Common myeloid progenitor, CD34-positive (primary cell): Measurements from ENCODE around the gene C11orf97.
A peak's percentile ranks its signal among the peaks of the same experiment; 100 is the strongest.
"Not testable (repeated sequence)": the region's sequence is repeated elsewhere in the genome, so short reads cannot be mapped to it uniquely, and the experiment has no call there.

Experiments
- CTCF ChIA-PET: fragments of 350-600 bp; sonication (Branson Sonifier 250); formaldehyde crosslinking; loops from one replicate; lab custom pipeline; 2021; ENCODE audit warnings: antibody characterized with exemption; lab: Charles Lee
- POLR2A ChIA-PET: fragments of 350-600 bp; sonication (Branson Sonifier 250); formaldehyde crosslinking; loops from one replicate; lab custom pipeline; 2021; ENCODE audit warnings: antibody characterized with exemption; lab: Charles Lee
- DNase-seq, 3 donors: peaks; one replicate each; pipeline versions ENCODE4 v3.0.0 to v3.0.0-alpha.2; 2013
- H3K27ac ChIP-seq, 2 experiments: 1 replicate in 1 of 2; 2 replicates in 1 of 2; pipeline ENCODE4 v1.7.0; 2013; ENCODE audit warnings: inconsistent platforms in 2 of 2, low read length in 2 of 2, mild to moderate bottlenecking in 2 of 2, low read depth in 1 of 2, moderate library complexity in 1 of 2; ENCODE audit not compliant: severe bottlenecking in 2 of 2, insufficient read depth in 1 of 2, poor library complexity in 1 of 2
- H3K27me3 ChIP-seq, 5 experiments: replicated peaks in 2 of 5; 1 replicate in 3 of 5; 2 replicates in 2 of 5; pipeline versions ENCODE4 v1.6.1 to v1.7.0; 2013; ENCODE audit warnings: low read length in 4 of 5, mild to moderate bottlenecking in 2 of 5, moderate library complexity in 2 of 5, inconsistent platforms in 1 of 5; ENCODE audit not compliant: insufficient read depth in 5 of 5, control insufficient read depth in 4 of 5
- H3K36me3 ChIP-seq, 4 experiments: 1 replicate in 2 of 4; 2 replicates in 2 of 4; pipeline versions ENCODE4 v1.6.1 to v1.7.0; 2013; ENCODE audit warnings: low read length in 3 of 4, control low read depth in 1 of 4, mild to moderate bottlenecking in 1 of 4; ENCODE audit not compliant: control insufficient read depth in 4 of 4, insufficient read depth in 4 of 4
- H3K4me1 ChIP-seq, 4 experiments: 1 replicate in 3 of 4; 2 replicates in 1 of 4; pipeline versions ENCODE4 v1.6.1 to v1.7.1; 2013; ENCODE audit warnings: low read length in 3 of 4, mild to moderate bottlenecking in 3 of 4, control low read depth in 1 of 4, inconsistent platforms in 1 of 4, moderate library complexity in 1 of 4; ENCODE audit not compliant: control insufficient read depth in 4 of 4, insufficient read depth in 4 of 4; ENCODE audit errors: control extremely low read depth in 1 of 4
- H3K4me3 ChIP-seq, 7 experiments: 1 replicate in 4 of 7; 2 replicates in 3 of 7; pipeline versions ENCODE4 v1.5.1 to v1.7.0; 2013; ENCODE audit warnings: mild to moderate bottlenecking in 7 of 7, low read length in 6 of 7, moderate library complexity in 6 of 7, inconsistent platforms in 2 of 7, low read depth in 2 of 7, control low read depth in 1 of 7; ENCODE audit not compliant: insufficient read depth in 4 of 7, control insufficient read depth in 1 of 7; ENCODE audit errors: extremely low read depth in 1 of 7
- H3K9me3 ChIP-seq, 5 experiments: 1 replicate in 4 of 5; 2 replicates in 1 of 5; pipeline versions ENCODE4 v1.6.1 to v1.7.1; 2013; ENCODE audit warnings: low read length in 4 of 5, mild to moderate bottlenecking in 2 of 5, inconsistent platforms in 1 of 5, low read depth in 1 of 5, moderate library complexity in 1 of 5; ENCODE audit not compliant: control insufficient read depth in 4 of 5, insufficient read depth in 2 of 5; ENCODE audit errors: control extremely low read depth in 1 of 5
- WGBS: methylation state at CpG from one replicate; pipeline ENCODE4 v1.1.5; 2013; ENCODE audit not compliant: insufficient coverage; 5-methylcytosine and 5-hydroxymethylcytosine counted together

The C11orf97 gene

GRCh38 chr11:94493281-94494125 is 18.8 kb upstream of the C11orf97 start, which contains the start of the genes ANKRD49 and MRE11:
Gene ANKRD49, plus strand, starts transcription at chr11:94493984. Its CDS starts 2,710 bp downstream, at chr11:94496694.
Gene MRE11, minus strand, starts transcription at chr11:94493844. Its CDS starts 1,043 bp downstream, at chr11:94492801.
- Histone ChIP-seq H3K4me3 (peak within 1 kb of the TSS; percentile 56 to 99 (median 97)), H3K27me3 (no peaks in the 10 kb centered on the region), H3K36me3 (peaks cover 3 to 40% (median 23%) of the 10 kb centered on the region in 4 experiments), H3K27ac (peak within 1 kb of the TSS; percentile 94 to 95), H3K4me1 (peaks cover 5 to 30% (median 9%) of the 10 kb centered on the region in 4 experiments), H3K9me3 (no peaks in the 10 kb centered on the region)
- POLR2A ChIA-PET: no interaction called here
- peak; percentile 98 to 99 (median 99) for DNase-seq
- WGBS: under 1% methylated on average over 54 of the region's 55 CpGs
- CTCF ChIA-PET: no interaction called here

DNA sequence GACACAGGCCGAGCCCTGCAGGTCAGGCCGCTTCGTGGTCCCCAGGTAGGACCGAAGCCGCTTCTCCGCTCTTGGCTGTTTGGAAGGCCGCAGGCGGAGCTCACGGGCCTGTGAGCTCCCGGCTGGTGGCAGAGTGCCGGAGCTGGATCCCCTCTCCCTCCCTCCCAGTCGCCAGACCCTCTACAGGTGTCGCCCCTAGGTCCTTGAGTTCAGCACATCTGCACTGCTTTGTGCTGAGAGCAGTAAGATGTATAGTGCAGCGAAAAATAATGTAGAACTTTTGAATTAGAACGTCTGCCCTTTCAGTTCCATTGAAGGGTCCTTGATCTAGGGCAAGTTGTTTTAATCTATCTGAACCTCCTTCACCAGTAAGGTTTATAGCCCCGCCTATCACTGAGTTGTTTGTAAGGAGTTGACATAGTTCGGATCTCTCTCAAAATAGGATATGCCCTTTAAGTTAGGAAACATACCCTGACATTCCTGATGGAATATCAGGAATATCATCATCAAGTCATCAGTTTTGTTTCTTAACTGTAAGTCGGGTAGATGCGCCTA is 18.1 kb upstream of the C11orf97 start:
- CTCF ChIA-PET: no interaction called here
- Histone ChIP-seq H3K27me3 (no peaks in the 10 kb centered on the region), H3K27ac (peak overlapping the region; percentile 94 to 95), H3K4me1 (peaks cover 5 to 30% (median 9%) of the 10 kb centered on the region in 4 experiments), H3K9me3 (no peaks in the 10 kb centered on the region), H3K4me3 (peak overlapping the region; percentile 56 to 99 (median 97)), H3K36me3 (peaks cover 5 to 37% (median 24%) of the 10 kb centered on the region in 4 experiments)
- POLR2A ChIA-PET: no interaction called here
- WGBS: 0% methylated on average over 3 of the region's 19 CpGs
- no peak for DNase-seq

DNA sequence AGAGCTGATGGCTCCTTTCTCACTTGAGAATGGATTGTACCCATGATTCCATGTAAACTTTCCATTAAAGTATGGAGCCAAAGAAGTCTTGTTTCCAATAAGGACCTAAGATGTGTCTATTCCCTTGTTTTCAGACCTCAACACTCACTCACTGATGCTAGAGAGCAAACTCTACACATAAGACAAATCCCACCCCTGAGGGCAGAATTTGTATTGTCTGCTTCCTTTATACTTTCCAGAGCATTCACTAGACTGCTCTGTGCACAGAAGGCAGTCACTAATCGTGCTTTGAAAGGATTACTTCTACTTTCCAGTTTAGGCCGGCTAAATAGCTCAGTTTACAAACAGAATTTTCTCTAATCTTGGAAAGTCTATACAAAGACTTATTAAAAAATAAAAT is 12.1 kb upstream of the C11orf97 start:
- Histone ChIP-seq H3K27me3 (no peaks in the 10 kb centered on the region), H3K4me3 (no peak overlapping the region), H3K27ac (no peak overlapping the region), H3K4me1 (peaks cover 0 to under 1% (median 0%) of the 10 kb centered on the region in 4 experiments), H3K36me3 (peaks cover 5 to 34% (median 22%) of the 10 kb centered on the region in 4 experiments), H3K9me3 (no peaks in the 10 kb centered on the region)
- DNase-seq: no peak
- CTCF ChIA-PET: interaction anchor here (2.8 kb wide), 1 partner anchor 316 kb away, joined by 14 read pairs; no protein-coding TSS in a partner anchor
- POLR2A ChIA-PET: no interaction called here
- WGBS: no CpG with 5 or more reads among the region's 2 CpGs

DNA sequence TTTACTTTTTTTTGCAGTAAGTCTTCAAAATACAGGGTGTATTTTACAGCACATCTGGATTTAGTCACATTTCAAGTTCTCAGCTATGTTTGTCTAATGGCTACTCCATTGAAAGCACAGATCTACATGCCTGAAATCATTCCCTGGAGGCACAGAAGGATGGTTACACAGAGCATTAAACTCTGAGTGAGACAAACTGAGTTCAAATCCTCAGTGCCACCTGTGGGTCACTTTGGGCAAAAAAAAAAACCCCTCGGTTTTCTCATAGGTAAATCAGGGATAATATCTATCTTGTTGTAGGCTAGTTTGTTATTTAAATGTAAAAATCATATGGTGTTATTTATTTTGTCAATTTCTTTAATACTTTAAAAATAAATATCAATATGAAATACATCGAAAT is 10.7 kb upstream of the C11orf97 start:
- DNase-seq: no peak
- H3K36me3 ChIP-seq: peaks cover 5 to 33% (median 22%) of the 10 kb centered on the region in 4 experiments
- H3K4me1 ChIP-seq: no peaks in the 10 kb centered on the region
- CTCF ChIA-PET: interaction anchor here (1.4 to 2.8 kb wide), 2 partner anchors 175 to 317 kb away, joined by 3 to 14 read pairs; no protein-coding TSS in a partner anchor
- no peaks in the 10 kb centered on the region for H3K9me3 ChIP-seq
- no CpG with 5 or more reads among the region's 2 CpGs for WGBS
- H3K27ac ChIP-seq: no peak overlapping the region
- POLR2A ChIA-PET: no interaction called here
- no peaks in the 10 kb centered on the region for H3K27me3 ChIP-seq
- no peak overlapping the region for H3K4me3 ChIP-seq

DNA sequence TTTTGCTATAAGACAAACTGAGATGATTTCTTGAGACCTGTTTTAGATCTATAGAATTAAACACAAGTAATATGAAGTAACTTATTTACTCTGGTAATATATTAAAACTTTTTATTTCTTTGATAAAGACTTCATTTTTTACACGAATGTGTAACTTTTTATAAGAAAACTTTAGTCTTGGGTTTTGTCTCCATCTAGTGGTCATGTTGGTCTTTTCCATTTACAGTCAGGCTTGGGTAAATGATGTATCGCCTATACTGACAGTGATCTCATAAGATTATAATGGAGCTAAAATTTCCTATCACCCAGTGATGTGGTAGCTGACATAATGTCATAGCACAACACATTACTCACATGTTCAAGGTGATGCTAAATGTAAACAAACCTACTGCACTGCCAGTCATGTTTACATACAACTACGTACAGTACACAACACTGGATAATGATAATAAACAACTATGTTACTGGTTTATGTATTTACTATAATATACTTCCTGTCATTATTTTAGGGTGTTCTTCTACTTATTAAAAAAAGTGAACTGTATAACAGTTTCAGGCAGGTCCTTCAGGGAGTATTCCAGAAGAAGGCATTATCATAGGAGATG is 7.5 kb upstream of the C11orf97 start:
- ChIA-PET POLR2A (no interaction called here), CTCF (interaction anchor here (0.8 to 1.8 kb wide), 17 partner anchors 9 to 610 kb away, joined by 3 to 9 read pairs (median 3); no protein-coding TSS in a partner anchor)
- H3K27me3 ChIP-seq: no peaks in the 10 kb centered on the region
- H3K36me3 ChIP-seq: peaks cover 2 to 8% (median 4%) of the 10 kb centered on the region in 4 experiments
- DNase-seq: peak; percentile 54 to 81 (median 71)
- no peak overlapping the region for H3K4me3 ChIP-seq
- no CpG with 5 or more reads among the region's 3 CpGs for WGBS
- no peaks in the 10 kb centered on the region for H3K9me3 ChIP-seq
- H3K4me1 ChIP-seq: no peaks in the 10 kb centered on the region
- H3K27ac ChIP-seq: no peak overlapping the region

- H3K27me3 ChIP-seq, POLR2A ChIA-PET, H3K4me3 ChIP-seq, H3K36me3 ChIP-seq, H3K4me1 ChIP-seq, H3K27ac ChIP-seq, H3K9me3 ChIP-seq: not testable (repeated sequence)
- CTCF ChIA-PET: interaction anchor here (1.2 kb wide), 1 partner anchor 15 kb away, joined by 4 read pairs; no protein-coding TSS in a partner anchor
- WGBS: 100% methylated on average over 1 of the region's 5 CpGs
- peak in 2 of 3 donors; percentile 12 to 30 for DNase-seq
Measured at GRCh38 chr11:94506513-94506912, 5.7 kb upstream of the C11orf97 start.
